Common myeloid progenitor, CD34-positive (primary cell): ENCODE data around the gene ANXA11.
A peak's percentile ranks its signal among the peaks of the same experiment; 100 is the strongest.

ENCODE experiments used
- CTCF ChIA-PET: fragments of 350-600 bp; sonication (Branson Sonifier 250); formaldehyde crosslinking; loops from one replicate; lab custom pipeline; 2021; ENCODE audit warnings: antibody characterized with exemption; lab: Charles Lee
- POLR2A ChIA-PET: fragments of 350-600 bp; sonication (Branson Sonifier 250); formaldehyde crosslinking; loops from one replicate; lab custom pipeline; 2021; ENCODE audit warnings: antibody characterized with exemption; lab: Charles Lee
- DNase-seq, 3 donors: peaks; one replicate each; pipeline versions ENCODE4 v3.0.0 to v3.0.0-alpha.2; 2013
- H3K27ac ChIP-seq, 2 experiments: 1 replicate in 1 of 2; 2 replicates in 1 of 2; pipeline ENCODE4 v1.7.0; 2013; ENCODE audit warnings: inconsistent platforms in 2 of 2, low read length in 2 of 2, mild to moderate bottlenecking in 2 of 2, low read depth in 1 of 2, moderate library complexity in 1 of 2; ENCODE audit not compliant: severe bottlenecking in 2 of 2, insufficient read depth in 1 of 2, poor library complexity in 1 of 2
- H3K27me3 ChIP-seq, 5 experiments: replicated peaks in 2 of 5; 1 replicate in 3 of 5; 2 replicates in 2 of 5; pipeline versions ENCODE4 v1.6.1 to v1.7.0; 2013; ENCODE audit warnings: low read length in 4 of 5, mild to moderate bottlenecking in 2 of 5, moderate library complexity in 2 of 5, inconsistent platforms in 1 of 5; ENCODE audit not compliant: insufficient read depth in 5 of 5, control insufficient read depth in 4 of 5
- H3K36me3 ChIP-seq, 4 experiments: 1 replicate in 2 of 4; 2 replicates in 2 of 4; pipeline versions ENCODE4 v1.6.1 to v1.7.0; 2013; ENCODE audit warnings: low read length in 3 of 4, control low read depth in 1 of 4, mild to moderate bottlenecking in 1 of 4; ENCODE audit not compliant: control insufficient read depth in 4 of 4, insufficient read depth in 4 of 4
- H3K4me1 ChIP-seq, 4 experiments: 1 replicate in 3 of 4; 2 replicates in 1 of 4; pipeline versions ENCODE4 v1.6.1 to v1.7.1; 2013; ENCODE audit warnings: low read length in 3 of 4, mild to moderate bottlenecking in 3 of 4, control low read depth in 1 of 4, inconsistent platforms in 1 of 4, moderate library complexity in 1 of 4; ENCODE audit not compliant: control insufficient read depth in 4 of 4, insufficient read depth in 4 of 4; ENCODE audit errors: control extremely low read depth in 1 of 4
- H3K4me3 ChIP-seq, 7 experiments: 1 replicate in 4 of 7; 2 replicates in 3 of 7; pipeline versions ENCODE4 v1.5.1 to v1.7.0; 2013; ENCODE audit warnings: mild to moderate bottlenecking in 7 of 7, low read length in 6 of 7, moderate library complexity in 6 of 7, inconsistent platforms in 2 of 7, low read depth in 2 of 7, control low read depth in 1 of 7; ENCODE audit not compliant: insufficient read depth in 4 of 7, control insufficient read depth in 1 of 7; ENCODE audit errors: extremely low read depth in 1 of 7
- H3K9me3 ChIP-seq, 5 experiments: 1 replicate in 4 of 5; 2 replicates in 1 of 5; pipeline versions ENCODE4 v1.6.1 to v1.7.1; 2013; ENCODE audit warnings: low read length in 4 of 5, mild to moderate bottlenecking in 2 of 5, inconsistent platforms in 1 of 5, low read depth in 1 of 5, moderate library complexity in 1 of 5; ENCODE audit not compliant: control insufficient read depth in 4 of 5, insufficient read depth in 2 of 5; ENCODE audit errors: control extremely low read depth in 1 of 5
- WGBS: methylation state at CpG from one replicate; pipeline ENCODE4 v1.1.5; 2013; ENCODE audit not compliant: insufficient coverage; 5-methylcytosine and 5-hydroxymethylcytosine counted together

ANXA11 gene

GRCh38 chr10:80210259-80210658 lies 4.9 kb upstream of the ANXA11 start:
- Histone ChIP-seq H3K4me1 (peaks cover 3 to 11% (median 7%) of the 10 kb centered on the region in 4 experiments), H3K36me3 (no peaks in the 10 kb centered on the region), H3K27me3 (no peaks in the 10 kb centered on the region), H3K9me3 (no peaks in the 10 kb centered on the region), H3K27ac (no peak overlapping the region), H3K4me3 (no peak overlapping the region)
- CTCF ChIA-PET: interaction anchor here (1.2 kb wide), 1 partner anchor 49 kb away, joined by 3 read pairs; no protein-coding TSS in a partner anchor
- no peak for DNase-seq
- POLR2A ChIA-PET: no interaction called here
- WGBS: 100% methylated on average over 2 of the region's 4 CpGs

- Histone ChIP-seq H3K27ac (no peak overlapping the region), H3K4me3 (peak overlapping the region in 1 of 7 experiments; percentile 15), H3K9me3 (no peaks in the 10 kb centered on the region), H3K4me1 (peaks cover 6 to 30% (median 26%) of the 10 kb centered on the region in 4 experiments), H3K27me3 (no peaks in the 10 kb centered on the region), H3K36me3 (no peaks in the 10 kb centered on the region)
- DNase-seq: no peak
- WGBS: 91% methylated on average over 7 of the region's 15 CpGs
- ChIA-PET CTCF (interaction anchor here (0.6 to 1.4 kb wide), 6 partner anchors 12 to 65 kb away, joined by 3 to 8 read pairs (median 4); no protein-coding TSS in a partner anchor), POLR2A (no interaction called here)
These were observed 2.5 kb upstream of the ANXA11 start for GRCh38 chr10:80207768-80208370.

GRCh38 chr10:80206277-80206655 lies 929 bp upstream of the ANXA11 start:
- Histone ChIP-seq H3K4me3 (peak overlapping the region in 4 of 7 experiments; percentile 76 to 90 (median 83)), H3K4me1 (peaks cover 8 to 44% (median 39%) of the 10 kb centered on the region in 4 experiments), H3K9me3 (no peaks in the 10 kb centered on the region), H3K27ac (peak overlapping the region in 1 of 2 experiments; percentile 83), H3K36me3 (no peaks in the 10 kb centered on the region), H3K27me3 (no peaks in the 10 kb centered on the region)
- POLR2A ChIA-PET: interaction anchor here (0.6 kb wide), 1 partner anchor 58 kb away, joined by 4 read pairs; no protein-coding TSS in a partner anchor
- no peak for DNase-seq
- WGBS: no CpG with 5 or more reads among the region's 3 CpGs
- CTCF ChIA-PET: no interaction called here

GRCh38 chr10:80204677-80205476 lies 460 bp downstream of the ANXA11 start:
- H3K9me3 ChIP-seq: no peaks in the 10 kb centered on the region
- H3K27ac ChIP-seq: peak overlapping the region; percentile 25 to 83
- H3K4me3 ChIP-seq: peak overlapping the region; percentile 66 to 90 (median 77)
- peak; percentile 55 to 80 (median 72) for DNase-seq
- peaks cover 0 to 5% (median 0%) of the 10 kb centered on the region in 4 experiments for H3K36me3 ChIP-seq
- ChIA-PET CTCF (interaction anchor here (1.0 to 3.5 kb wide), 5 partner anchors 17 to 61 kb away, joined by 3 to 16 read pairs (median 14); no protein-coding TSS in a partner anchor), POLR2A (interaction anchor here (0.7 to 1.1 kb wide), 4 partner anchors 19 to 374 kb away, joined by 3 to 4 read pairs (median 4); no protein-coding TSS in a partner anchor)
- H3K4me1 ChIP-seq: peaks cover 15 to 57% (median 48%) of the 10 kb centered on the region in 4 experiments
- H3K27me3 ChIP-seq: no peaks in the 10 kb centered on the region
- 2% methylated on average over 45 of the region's 66 CpGs for WGBS

GRCh38 chr10:80203835-80204676 lies 1.3 kb downstream of the ANXA11 start:
- Histone ChIP-seq H3K4me3 (peak overlapping the region; percentile 66 to 90 (median 77)), H3K9me3 (no peaks in the 10 kb centered on the region), H3K27ac (peak overlapping the region; percentile 25 to 83), H3K4me1 (peaks cover 16 to 63% (median 55%) of the 10 kb centered on the region in 4 experiments), H3K27me3 (no peaks in the 10 kb centered on the region), H3K36me3 (peaks cover 0 to 5% (median 0%) of the 10 kb centered on the region in 4 experiments)
- CTCF ChIA-PET: interaction anchor here (0.9 to 3.5 kb wide), 8 partner anchors 16 to 60 kb away, joined by 3 to 16 read pairs (median 7); no protein-coding TSS in a partner anchor
- POLR2A ChIA-PET: interaction anchor here (0.7 to 1.2 kb wide), 3 partner anchors 17 to 29 kb away, joined by 3 to 4 read pairs (median 3); no protein-coding TSS in a partner anchor
- DNase-seq: peak in 1 of 3 donors; percentile 28
- 40% methylated on average over 8 of the region's 11 CpGs for WGBS
